ENCODE measurements around the gene DENND5A.

DENND5A gene

GRCh38 chr11:9150501-9150900, 114.6 kb downstream of the DENND5A start:
- Histone ChIP-seq H3K4me3 (ENCODE audit: low read depth in 1 of 2, low read length in 2 of 2) (no peak overlapping the region), H3K4me1 (ENCODE audit: insufficient read depth, low read length) (no peaks in the 10 kb centered on the region), H3K9me3 (ENCODE audit: insufficient read depth, low read length, severe bottlenecking) (no peaks in the 10 kb centered on the region), H3K27ac (ENCODE audit: low read length) (no peak overlapping the region), H3K36me3 (ENCODE audit: insufficient read depth, low read length) (no peaks in the 10 kb centered on the region), H3K27me3 (ENCODE audit: insufficient read depth, low read length, poor library complexity) (no peaks in the 10 kb centered on the region), H3K79me2 (ENCODE audit: insufficient read depth, low read length) (no peaks in the 10 kb centered on the region), H3K9ac (ENCODE audit: low read depth, low read length) (no peak overlapping the region), H4K20me1 (ENCODE audit: insufficient read depth, low read length) (no peaks in the 10 kb centered on the region), H2AFZ (ENCODE audit: low read depth, low read length) (no peak overlapping the region), H3K4me2 (ENCODE audit: insufficient read depth, low read length) (no peak overlapping the region)
- no peak for DNase-seq
- TF ChIP-seq CTCF (IDR thresholded peaks at IDR 0.05; ENCODE audit: borderline replicate concordance, extremely low read depth, low read length, poor library complexity, severe bottlenecking), result no peak
- TF ChIP-seq EZH2 (IDR thresholded peaks at IDR 0.05; ENCODE audit: borderline replicate concordance, low read depth, low read length, severe bottlenecking), result no peak
- no peak for ATAC-seq (ENCODE audit: insufficient read depth, low read depth)

DNA sequence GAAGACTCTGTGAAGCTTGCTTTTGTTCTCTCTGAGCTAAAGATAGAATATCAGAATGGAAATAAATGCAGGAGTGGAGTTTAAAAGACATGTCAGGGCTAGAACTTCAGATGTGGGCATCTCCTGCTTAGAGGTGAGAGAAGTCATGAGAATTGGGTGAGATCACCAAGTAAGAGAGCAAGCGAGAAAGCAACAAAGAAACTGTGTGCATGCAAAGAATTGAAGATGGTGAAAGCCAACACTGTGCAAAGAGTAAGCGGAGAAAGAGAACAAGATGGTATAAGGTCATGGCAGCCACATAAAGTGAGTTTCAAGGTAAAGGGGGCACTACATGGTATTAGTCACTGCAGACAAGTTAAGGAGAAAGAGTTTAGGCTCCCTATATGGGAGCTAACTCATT, 116.4 kb downstream of the DENND5A start:
- Histone ChIP-seq H3K79me2 (ENCODE audit: insufficient read depth, low read length) (no peaks in the 10 kb centered on the region), H3K27ac (ENCODE audit: low read length) (no peak overlapping the region), H3K4me1 (ENCODE audit: insufficient read depth, low read length) (no peaks in the 10 kb centered on the region), H3K27me3 (ENCODE audit: insufficient read depth, low read length, poor library complexity) (no peaks in the 10 kb centered on the region), H3K4me2 (ENCODE audit: insufficient read depth, low read length) (no peak overlapping the region), H2AFZ (ENCODE audit: low read depth, low read length) (no peak overlapping the region), H3K36me3 (ENCODE audit: insufficient read depth, low read length) (no peaks in the 10 kb centered on the region), H4K20me1 (ENCODE audit: insufficient read depth, low read length) (0 out of 2 replicates have a peak, but pooled peaks cover 2% of the 10 kb centered on the region), H3K9ac (ENCODE audit: low read depth, low read length) (no peak overlapping the region), H3K9me3 (ENCODE audit: insufficient read depth, low read length, severe bottlenecking) (no peaks in the 10 kb centered on the region), H3K4me3 (ENCODE audit: low read depth in 1 of 2, low read length in 2 of 2) (no peak overlapping the region)
- TF ChIP-seq CTCF (IDR thresholded peaks at IDR 0.05; ENCODE audit: borderline replicate concordance, extremely low read depth, low read length, poor library complexity, severe bottlenecking) (no peak), EZH2 (IDR thresholded peaks at IDR 0.05; ENCODE audit: borderline replicate concordance, low read depth, low read length, severe bottlenecking) (no peak)
- ATAC-seq (ENCODE audit: insufficient read depth, low read depth), result no peak
- DNase-seq, result no peak

- no peak overlapping the region for H3K4me2 ChIP-seq (ENCODE audit: insufficient read depth, low read length)
- no peak overlapping the region for H2AFZ ChIP-seq (ENCODE audit: low read depth, low read length)
- TF ChIP-seq EZH2 (IDR thresholded peaks at IDR 0.05; ENCODE audit: borderline replicate concordance, low read depth, low read length, severe bottlenecking) (no peak), CTCF (IDR thresholded peaks at IDR 0.05; ENCODE audit: borderline replicate concordance, extremely low read depth, low read length, poor library complexity, severe bottlenecking) (no peak)
- H3K4me3 ChIP-seq (ENCODE audit: low read depth in 1 of 2, low read length in 2 of 2), result no peak overlapping the region
- no peaks in the 10 kb centered on the region for H3K4me1 ChIP-seq (ENCODE audit: insufficient read depth, low read length)
- no peak for DNase-seq
- no peaks in the 10 kb centered on the region for H3K27me3 ChIP-seq (ENCODE audit: insufficient read depth, low read length, poor library complexity)
- 0 out of 2 replicates have a peak, but pooled peaks cover 2% of the 10 kb centered on the region for H4K20me1 ChIP-seq (ENCODE audit: insufficient read depth, low read length)
- no peaks in the 10 kb centered on the region for H3K79me2 ChIP-seq (ENCODE audit: insufficient read depth, low read length)
- no peak overlapping the region for H3K27ac ChIP-seq (ENCODE audit: low read length)
- H3K36me3 ChIP-seq (ENCODE audit: insufficient read depth, low read length), result no peaks in the 10 kb centered on the region
- no peaks in the 10 kb centered on the region for H3K9me3 ChIP-seq (ENCODE audit: insufficient read depth, low read length, severe bottlenecking)
- ATAC-seq (ENCODE audit: insufficient read depth, low read depth), result no peak
- no peak overlapping the region for H3K9ac ChIP-seq (ENCODE audit: low read depth, low read length)
Observed at GRCh38 chr11:9148035-9148434, 117.1 kb downstream of the DENND5A start.

DNA sequence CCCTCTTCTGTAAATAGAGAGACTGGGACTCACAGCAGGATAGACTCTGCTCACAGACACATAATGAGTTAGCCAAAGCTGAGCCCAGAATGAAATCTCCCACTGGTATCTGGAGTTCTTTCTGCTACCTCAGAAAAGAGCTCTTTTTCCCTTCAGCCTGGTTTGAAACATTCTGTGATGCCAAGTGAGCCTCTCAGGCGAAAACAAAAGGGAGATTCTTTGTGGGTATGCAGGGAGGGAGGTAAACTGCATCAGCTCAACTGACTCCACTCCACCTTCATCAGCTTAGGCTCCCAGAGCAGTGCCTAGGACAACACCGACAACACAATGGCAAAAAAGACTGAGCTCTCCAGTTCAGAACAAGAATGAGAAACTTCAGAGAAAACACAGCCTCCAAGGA, 118.7 kb downstream of the DENND5A start:
- Histone ChIP-seq H3K27me3 (ENCODE audit: insufficient read depth, low read length, poor library complexity) (no peaks in the 10 kb centered on the region), H4K20me1 (ENCODE audit: insufficient read depth, low read length) (0 out of 2 replicates have a peak, but pooled peaks cover 2% of the 10 kb centered on the region), H3K27ac (ENCODE audit: low read length) (no peak overlapping the region), H3K36me3 (ENCODE audit: insufficient read depth, low read length) (no peaks in the 10 kb centered on the region), H3K79me2 (ENCODE audit: insufficient read depth, low read length) (no peaks in the 10 kb centered on the region), H3K4me3 (ENCODE audit: low read depth in 1 of 2, low read length in 2 of 2) (no peak overlapping the region), H3K9me3 (ENCODE audit: insufficient read depth, low read length, severe bottlenecking) (no peaks in the 10 kb centered on the region), H2AFZ (ENCODE audit: low read depth, low read length) (no peak overlapping the region), H3K4me1 (ENCODE audit: insufficient read depth, low read length) (no peaks in the 10 kb centered on the region), H3K9ac (ENCODE audit: low read depth, low read length) (no peak overlapping the region), H3K4me2 (ENCODE audit: insufficient read depth, low read length) (no peak overlapping the region)
- no peak for TF ChIP-seq CTCF (IDR thresholded peaks at IDR 0.05; ENCODE audit: borderline replicate concordance, extremely low read depth, low read length, poor library complexity, severe bottlenecking)
- TF ChIP-seq EZH2 (IDR thresholded peaks at IDR 0.05; ENCODE audit: borderline replicate concordance, low read depth, low read length, severe bottlenecking), result no peak
- no peak for ATAC-seq (ENCODE audit: insufficient read depth, low read depth)
- no peak for DNase-seq
